Caco-2 (cell line): Measurements from ENCODE around the gene ARHGEF16. TPM values are rescaled to one million over a fixed set of nuclear protein-coding genes. Genes with fewer than 3 reads are reported as not detected.

Source experiments
- BruUV-seq: library from RNA; stranded (reverse); fragments of 400-500 nt; replicated peaks from 2 replicates; lab custom pipeline; 2021; lab: Mats Ljungman, UMichigan
- CTCF ChIA-PET: fragments of 300-600 bp; sonication (Branson Sonifier 250); formaldehyde crosslinking; loops from one replicate; lab custom pipeline; 2022; ENCODE audit warnings: antibody characterized with exemption; lab: Charles Lee
- POLR2A ChIA-PET: fragments of 300-600 bp; sonication (Branson Sonifier 250); formaldehyde crosslinking; loops from one replicate; lab custom pipeline; 2022; ENCODE audit warnings: antibody characterized with exemption; lab: Charles Lee
- DNase-seq, 2 experiments: peaks; one replicate each; pipeline versions ENCODE4 v3.0.0 to v3.0.0-alpha.2; 2020 to 2022
- H3K27me3 ChIP-seq: replicated peaks from 2 replicates; pipeline ENCODE4 v1.6.0; 2011; ENCODE audit warnings: low read length; ENCODE audit not compliant: control insufficient read depth, insufficient read depth
- H3K36me3 ChIP-seq: 2 replicates; pipeline ENCODE4 v1.5.1; 2011; ENCODE audit warnings: low read length; ENCODE audit not compliant: control insufficient read depth, insufficient read depth
- H3K4me1 ChIP-seq: fragments of 250-450 bp; sonication (Bioruptor Pico); 2 replicates; pipeline ENCODE4 v1.5.1; 2020; ENCODE audit warnings: mild to moderate bottlenecking
- H3K4me3 ChIP-seq: 2 replicates; pipeline ENCODE4 v1.5.1; 2011; ENCODE audit warnings: low read depth, mild to moderate bottlenecking, control low read depth, low read length
- H3K9me3 ChIP-seq: fragments of 250-450 bp; sonication (Bioruptor Pico); 2 replicates; pipeline ENCODE4 v1.5.1; 2020; ENCODE audit warnings: mild to moderate bottlenecking, moderate library complexity
- H3K27ac Mint-ChIP-seq: one replicate; pipeline ENCODE4 v1.8.0; 2022; ENCODE audit warnings: mixed read lengths; ENCODE audit not compliant: unreplicated experiment
- H3K27me3 Mint-ChIP-seq: one replicate; pipeline ENCODE4 v1.8.0; 2022; ENCODE audit warnings: mixed read lengths; ENCODE audit not compliant: insufficient read depth, unreplicated experiment
- H3K36me3 Mint-ChIP-seq: one replicate; pipeline ENCODE4 v1.8.0; 2022; ENCODE audit warnings: mild to moderate bottlenecking, mixed read lengths; ENCODE audit not compliant: insufficient read depth, unreplicated experiment
- H3K4me1 Mint-ChIP-seq: one replicate; pipeline ENCODE4 v1.8.0; 2022; ENCODE audit warnings: low read depth, mixed read lengths; ENCODE audit not compliant: unreplicated experiment
- H3K4me3 Mint-ChIP-seq: one replicate; pipeline ENCODE4 v1.8.0; 2022; ENCODE audit warnings: mild to moderate bottlenecking, moderate library complexity, mixed read lengths; ENCODE audit not compliant: unreplicated experiment
- H3K9me3 Mint-ChIP-seq: one replicate; pipeline ENCODE4 v1.8.0; 2022; ENCODE audit warnings: mixed read lengths; ENCODE audit not compliant: unreplicated experiment
- CTCF ChIP-seq, 2 experiments: fragments of 200-600 bp in 1 of 2; IDR thresholded peaks; 1 replicate in 1 of 2; 2 replicates in 1 of 2; pipeline versions ENCODE4 v1.5.1 to v1.8.0; 2011 to 2022; ENCODE audit warnings: antibody characterized with exemption in 1 of 2, control low read depth in 1 of 2, inconsistent platforms in 1 of 2, low read depth in 1 of 2, low read length in 1 of 2, mild to moderate bottlenecking in 1 of 2, moderate library complexity in 1 of 2; ENCODE audit not compliant: insufficient read depth in 1 of 2, severe bottlenecking in 1 of 2, unreplicated experiment in 1 of 2
- intact Hi-C: fragments of 100-400 bp; cut with micrococcal nuclease; formaldehyde crosslinking; loops from one replicate; pipeline ENCODE4 v1.10.0; 2022; ENCODE audit not compliant: unreplicated experiment
- total RNA-seq: library from RNA; stranded (reverse); gene quantifications from 2 replicates; pipeline ENCODE4 v1.2.3, GENCODE V29; 2022

ARHGEF16 gene
- total RNA-seq, 1 experiment from 2014 or later: 40.6 TPM

DNA sequence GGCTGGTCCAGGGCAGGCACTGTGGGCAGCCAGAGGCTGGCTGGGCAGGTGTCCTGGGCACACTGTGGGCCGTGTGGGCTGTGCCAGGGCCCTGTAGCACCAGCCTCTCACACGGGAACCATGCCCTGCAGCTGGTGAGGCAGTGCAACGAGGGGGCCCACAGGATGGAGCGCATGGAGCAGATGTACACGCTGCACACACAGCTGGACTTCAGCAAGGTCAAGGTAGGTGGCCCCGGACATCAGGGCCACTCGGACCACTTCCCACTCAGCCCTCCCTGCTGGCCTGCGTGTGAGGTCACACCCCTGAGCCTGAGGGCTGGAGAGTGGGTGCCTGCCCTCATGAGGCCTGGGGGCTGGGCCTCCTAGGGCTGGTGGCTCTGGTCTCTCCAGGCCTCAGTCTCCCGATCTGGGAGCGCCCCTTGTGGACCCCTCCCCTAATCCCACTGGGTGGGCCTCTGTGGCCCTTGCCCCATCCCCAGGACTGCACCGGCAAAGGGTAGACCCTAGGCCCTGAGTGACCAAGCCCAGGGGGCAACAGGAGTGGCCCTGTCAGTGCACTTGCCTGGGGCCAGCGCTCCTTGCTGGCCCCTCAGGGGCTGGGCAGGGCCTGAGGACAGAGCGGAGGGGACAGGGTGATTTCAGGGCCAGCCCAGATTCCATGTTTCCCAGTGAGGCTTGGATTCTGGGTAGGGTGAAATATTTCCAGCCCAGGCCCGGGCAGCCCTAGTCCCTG is 21.5 kb downstream of the ARHGEF16 start:
- ChIA-PET POLR2A (no interaction called here), CTCF (no interaction called here)
- peaks cover 11% of the 10 kb centered on the region for H3K4me1 ChIP-seq
- H3K4me1 Mint-ChIP-seq: no peaks in the 10 kb centered on the region
- DNase-seq: no peak
- intact Hi-C loops: no loop called here
- no peak overlapping the region for H3K27ac Mint-ChIP-seq
- no peaks in the 10 kb centered on the region for H3K9me3 ChIP-seq
- no peaks in the 10 kb centered on the region for H3K27me3 ChIP-seq
- H3K27me3 Mint-ChIP-seq: no peaks in the 10 kb centered on the region
- no TSS peak for BruUV-seq
- no peak overlapping the region for H3K4me3 Mint-ChIP-seq
- H3K4me3 ChIP-seq: no peak overlapping the region
- no peaks in the 10 kb centered on the region for H3K9me3 Mint-ChIP-seq
- no peaks in the 10 kb centered on the region; the same call in 1 of the 2 replicates for H3K36me3 ChIP-seq
- TF ChIP-seq CTCF (IDR thresholded peaks at IDR 0.05; ENCODE audit: insufficient read depth in 1 of 2, low read depth in 1 of 2, low read length in 1 of 2, severe bottlenecking in 1 of 2, unreplicated experiment in 1 of 2): no peak
- H3K36me3 Mint-ChIP-seq: peaks cover 11% of the 10 kb centered on the region

GRCh38 chr1:3476666-3477065 is 22.2 kb downstream of the ARHGEF16 start:
- H3K27me3 Mint-ChIP-seq: no peaks in the 10 kb centered on the region
- H3K9me3 Mint-ChIP-seq: no peaks in the 10 kb centered on the region
- H3K9me3 ChIP-seq: no peaks in the 10 kb centered on the region
- peaks cover 4% of the 10 kb centered on the region for H3K4me1 ChIP-seq
- intact Hi-C loops: no loop called here
- no TSS peak for BruUV-seq
- no peak overlapping the region for H3K4me3 Mint-ChIP-seq
- no peak for TF ChIP-seq CTCF (IDR thresholded peaks at IDR 0.05; ENCODE audit: insufficient read depth in 1 of 2, low read depth in 1 of 2, low read length in 1 of 2, severe bottlenecking in 1 of 2, unreplicated experiment in 1 of 2)
- H3K36me3 ChIP-seq: no peaks in the 10 kb centered on the region; the same call in 1 of the 2 replicates
- DNase-seq: no peak
- ChIA-PET POLR2A (no interaction called here), CTCF (no interaction called here)
- H3K27ac Mint-ChIP-seq: no peak overlapping the region
- H3K4me3 ChIP-seq: no peak overlapping the region
- H3K27me3 ChIP-seq: no peaks in the 10 kb centered on the region
- no peaks in the 10 kb centered on the region for H3K4me1 Mint-ChIP-seq
- peaks cover 9% of the 10 kb centered on the region for H3K36me3 Mint-ChIP-seq

DNA sequence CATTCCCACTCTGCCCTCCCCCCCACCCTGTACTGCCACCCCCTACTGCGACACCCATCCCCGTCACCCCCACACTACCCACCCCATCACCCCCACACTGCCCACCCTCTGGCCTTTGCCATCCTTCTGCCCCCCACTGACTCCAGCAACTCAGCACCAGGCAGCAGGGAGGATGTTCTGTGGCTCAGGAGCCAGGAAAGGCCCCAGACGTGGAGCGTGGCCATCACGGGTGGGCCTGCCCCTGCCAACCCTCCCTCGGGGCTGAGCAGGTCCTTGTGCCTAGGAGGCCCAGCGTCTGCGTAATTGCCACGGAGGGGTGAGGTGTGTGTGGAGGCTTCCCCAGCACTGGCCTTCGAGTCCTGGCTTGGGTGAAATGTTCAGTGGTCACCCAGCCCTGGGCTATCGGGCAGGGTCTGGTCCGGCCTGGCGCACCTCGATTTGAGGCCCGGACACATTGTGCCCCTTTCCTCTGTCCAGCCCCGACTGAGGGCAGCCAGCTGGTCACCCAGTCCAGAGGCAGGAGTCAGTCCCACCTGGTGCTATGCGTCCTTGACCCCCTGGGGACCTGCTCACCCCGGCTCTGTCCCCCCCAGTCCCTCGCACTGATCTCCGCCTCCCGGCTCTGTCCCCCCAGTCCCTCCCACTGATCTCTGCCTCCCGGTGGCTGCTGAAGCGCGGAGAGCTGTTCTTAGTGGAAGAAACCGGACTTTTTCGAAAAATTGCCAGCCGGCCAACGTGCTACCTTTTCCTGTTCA is 23.0 kb downstream of the ARHGEF16 start:
- Mint-ChIP-seq H3K36me3 (peaks cover 6% of the 10 kb centered on the region), H3K4me1 (no peaks in the 10 kb centered on the region), H3K27me3 (no peaks in the 10 kb centered on the region), H3K27ac (no peak overlapping the region), H3K9me3 (no peaks in the 10 kb centered on the region), H3K4me3 (no peak overlapping the region)
- TF ChIP-seq CTCF (IDR thresholded peaks at IDR 0.05; ENCODE audit: insufficient read depth in 1 of 2, low read depth in 1 of 2, low read length in 1 of 2, severe bottlenecking in 1 of 2, unreplicated experiment in 1 of 2): no peak
- intact Hi-C loops: no loop called here
- ChIA-PET CTCF (interaction anchor here (1.6 kb wide), 1 partner anchor 25 kb away, joined by 6 read pairs; no protein-coding TSS in a partner anchor), POLR2A (no interaction called here)
- DNase-seq: no peak
- Histone ChIP-seq H3K4me3 (no peak overlapping the region), H3K36me3 (no peaks in the 10 kb centered on the region; the same call in 1 of the 2 replicates), H3K9me3 (no peaks in the 10 kb centered on the region), H3K27me3 (no peaks in the 10 kb centered on the region), H3K4me1 (no peaks in the 10 kb centered on the region)
- BruUV-seq: no TSS peak
